Measurements from ENCODE around the gene KLHL29. TPM values are rescaled to one million over a fixed set of nuclear protein-coding genes. Genes with fewer than 3 reads are reported as not detected.

KLHL29 gene
- total and polyA plus RNA-seq, 7 experiments from 2014 or later: 0.59 to 6.5 (median 5.6) TPM

- H3K4me1 ChIP-seq (ENCODE audit: control insufficient read depth in 2 of 2, insufficient read depth in 2 of 2, low read length in 2 of 2): no peaks in the 10 kb centered on the region
- ChIA-PET POLR2A (no interaction called here), CTCF (no interaction called here)
- DNase-seq (no peak), ATAC-seq (no peak)
- H3K27me3 ChIP-seq (ENCODE audit: control insufficient read depth in 2 of 2, insufficient read depth in 2 of 2, low read length in 2 of 2): no peaks in the 10 kb centered on the region
- Mint-ChIP-seq H3K4me1 (peaks cover 0 to 4% (median 0%) of the 10 kb centered on the region in 7 donors), H3K9me3 (peaks cover 0 to 17% (median 6%) of the 10 kb centered on the region in 11 donors), H3K27ac (no peak overlapping the region), H3K27me3 (no peaks in the 10 kb centered on the region), H3K36me3 (peaks cover 0 to 16% (median 10%) of the 10 kb centered on the region in 5 donors), H3K4me3 (no peak overlapping the region)
- H3K27ac ChIP-seq (ENCODE audit: low read depth, low read length): no peak overlapping the region
- intact Hi-C loops (cut with micrococcal nuclease): no loop called here
- no peak overlapping the region for H3K4me3 ChIP-seq (ENCODE audit: low read length)
- no peaks in the 10 kb centered on the region for H3K36me3 ChIP-seq (ENCODE audit: control insufficient read depth in 2 of 3, insufficient read depth in 3 of 3, low read length in 3 of 3)
- no peaks in the 10 kb centered on the region for H3K9me3 ChIP-seq (ENCODE audit: control insufficient read depth in 2 of 3, low read length in 3 of 3)
These were observed 289.1 kb downstream of the KLHL29 start for GRCh38 chr2:23673830-23674679.

GRCh38 chr2:23675506-23675905, 290.5 kb downstream of the KLHL29 start:
- no peak for ATAC-seq
- Mint-ChIP-seq H3K9me3 (peaks cover 0 to 17% (median 7%) of the 10 kb centered on the region in 11 donors), H3K4me3 (no peak overlapping the region), H3K27ac (no peak overlapping the region), H3K36me3 (peaks cover 0 to 16% (median 10%) of the 10 kb centered on the region in 5 donors), H3K4me1 (peaks cover 0 to 4% (median 0%) of the 10 kb centered on the region in 7 donors), H3K27me3 (no peaks in the 10 kb centered on the region)
- intact Hi-C loops (cut with micrococcal nuclease): no loop called here
- Histone ChIP-seq H3K27me3 (ENCODE audit: control insufficient read depth in 2 of 2, insufficient read depth in 2 of 2, low read length in 2 of 2) (no peaks in the 10 kb centered on the region), H3K4me3 (ENCODE audit: low read length) (no peak overlapping the region), H3K4me1 (ENCODE audit: control insufficient read depth in 2 of 2, insufficient read depth in 2 of 2, low read length in 2 of 2) (no peaks in the 10 kb centered on the region), H3K36me3 (ENCODE audit: control insufficient read depth in 2 of 3, insufficient read depth in 3 of 3, low read length in 3 of 3) (no peaks in the 10 kb centered on the region), H3K27ac (ENCODE audit: low read depth, low read length) (no peak overlapping the region), H3K9me3 (ENCODE audit: control insufficient read depth in 2 of 3, low read length in 3 of 3) (no peaks in the 10 kb centered on the region)
- ChIA-PET POLR2A (no interaction called here), CTCF (no interaction called here)
- no peak for DNase-seq

- Histone ChIP-seq H3K4me3 (ENCODE audit: low read length) (no peak overlapping the region), H3K4me1 (ENCODE audit: control insufficient read depth in 2 of 2, insufficient read depth in 2 of 2, low read length in 2 of 2) (no peaks in the 10 kb centered on the region), H3K27me3 (ENCODE audit: control insufficient read depth in 2 of 2, insufficient read depth in 2 of 2, low read length in 2 of 2) (no peaks in the 10 kb centered on the region), H3K9me3 (ENCODE audit: control insufficient read depth in 2 of 3, low read length in 3 of 3) (no peaks in the 10 kb centered on the region), H3K27ac (ENCODE audit: low read depth, low read length) (no peak overlapping the region), H3K36me3 (ENCODE audit: control insufficient read depth in 2 of 3, insufficient read depth in 3 of 3, low read length in 3 of 3) (no peaks in the 10 kb centered on the region)
- Mint-ChIP-seq H3K27me3 (no peaks in the 10 kb centered on the region), H3K27ac (no peak overlapping the region), H3K36me3 (peaks cover 0 to 16% (median 10%) of the 10 kb centered on the region in 5 donors), H3K4me1 (peaks cover 0 to 5% (median 0%) of the 10 kb centered on the region in 7 donors), H3K9me3 (peaks cover 0 to 17% (median 8%) of the 10 kb centered on the region in 11 donors), H3K4me3 (no peak overlapping the region)
- no peak for ATAC-seq
- ChIA-PET POLR2A (no interaction called here), CTCF (no interaction called here)
- no peak for DNase-seq
- intact Hi-C loops (cut with micrococcal nuclease): no loop called here
These were observed 292.9 kb downstream of the KLHL29 start for GRCh38 chr2:23677836-23678235.

GRCh38 chr2:23679044-23679443, 294.1 kb downstream of the KLHL29 start:
- intact Hi-C loops (cut with micrococcal nuclease): no loop called here
- Mint-ChIP-seq H3K4me1 (peaks cover 0 to 5% (median 3%) of the 10 kb centered on the region in 7 donors), H3K27me3 (no peaks in the 10 kb centered on the region), H3K4me3 (no peak overlapping the region), H3K9me3 (peaks cover 0 to 17% (median 8%) of the 10 kb centered on the region in 11 donors), H3K27ac (no peak overlapping the region), H3K36me3 (peaks cover 0 to 11% (median 10%) of the 10 kb centered on the region in 5 donors)
- H3K27me3 ChIP-seq (ENCODE audit: control insufficient read depth in 2 of 2, insufficient read depth in 2 of 2, low read length in 2 of 2): no peaks in the 10 kb centered on the region
- H3K27ac ChIP-seq (ENCODE audit: low read depth, low read length): no peak overlapping the region
- no peaks in the 10 kb centered on the region for H3K9me3 ChIP-seq (ENCODE audit: control insufficient read depth in 2 of 3, low read length in 3 of 3)
- DNase-seq (no peak), ATAC-seq (no peak)
- no peak overlapping the region for H3K4me3 ChIP-seq (ENCODE audit: low read length)
- H3K4me1 ChIP-seq (ENCODE audit: control insufficient read depth in 2 of 2, insufficient read depth in 2 of 2, low read length in 2 of 2): no peaks in the 10 kb centered on the region
- POLR2A ChIA-PET: no interaction called here
- CTCF ChIA-PET: no interaction called here
- no peaks in the 10 kb centered on the region for H3K36me3 ChIP-seq (ENCODE audit: control insufficient read depth in 2 of 3, insufficient read depth in 3 of 3, low read length in 3 of 3)

- Mint-ChIP-seq H3K27me3 (no peaks in the 10 kb centered on the region), H3K4me3 (no peak overlapping the region), H3K9me3 (peaks cover 0 to 17% (median 6%) of the 10 kb centered on the region in 11 donors), H3K4me1 (peaks cover 0 to 10% (median 4%) of the 10 kb centered on the region in 7 donors), H3K36me3 (peaks cover 0 to 15% (median 10%) of the 10 kb centered on the region in 5 donors), H3K27ac (no peak overlapping the region)
- Histone ChIP-seq H3K9me3 (ENCODE audit: control insufficient read depth in 2 of 3, low read length in 3 of 3) (no peaks in the 10 kb centered on the region), H3K27ac (ENCODE audit: low read depth, low read length) (no peak overlapping the region), H3K4me1 (ENCODE audit: control insufficient read depth in 2 of 2, insufficient read depth in 2 of 2, low read length in 2 of 2) (no peaks in the 10 kb centered on the region), H3K4me3 (ENCODE audit: low read length) (no peak overlapping the region), H3K27me3 (ENCODE audit: control insufficient read depth in 2 of 2, insufficient read depth in 2 of 2, low read length in 2 of 2) (no peaks in the 10 kb centered on the region), H3K36me3 (ENCODE audit: control insufficient read depth in 2 of 3, insufficient read depth in 3 of 3, low read length in 3 of 3) (no peaks in the 10 kb centered on the region)
- no peak for ATAC-seq
- ChIA-PET POLR2A (no interaction called here), CTCF (no interaction called here)
- DNase-seq: no peak
- intact Hi-C loops (cut with micrococcal nuclease): no loop called here
These were observed 296.0 kb downstream of the KLHL29 start for GRCh38 chr2:23680951-23681350.

- no peaks in the 10 kb centered on the region for H3K36me3 ChIP-seq (ENCODE audit: control insufficient read depth in 2 of 3, insufficient read depth in 3 of 3, low read length in 3 of 3)
- no peaks in the 10 kb centered on the region for H3K9me3 ChIP-seq (ENCODE audit: control insufficient read depth in 2 of 3, low read length in 3 of 3)
- no peak overlapping the region for H3K27ac ChIP-seq (ENCODE audit: low read depth, low read length)
- Mint-ChIP-seq H3K27ac (no peak overlapping the region), H3K27me3 (no peaks in the 10 kb centered on the region), H3K4me1 (peaks cover 0 to 10% (median 4%) of the 10 kb centered on the region in 7 donors), H3K9me3 (peaks cover 0 to 14% (median 6%) of the 10 kb centered on the region in 11 donors), H3K4me3 (no peak overlapping the region), H3K36me3 (peaks cover 0 to 15% (median 8%) of the 10 kb centered on the region in 5 donors)
- ChIA-PET CTCF (no interaction called here), POLR2A (no interaction called here)
- DNase-seq (no peak), ATAC-seq (peak; percentile 19)
- no peaks in the 10 kb centered on the region for H3K27me3 ChIP-seq (ENCODE audit: control insufficient read depth in 2 of 2, insufficient read depth in 2 of 2, low read length in 2 of 2)
- intact Hi-C loops (cut with micrococcal nuclease): no loop called here
- H3K4me1 ChIP-seq (ENCODE audit: control insufficient read depth in 2 of 2, insufficient read depth in 2 of 2, low read length in 2 of 2): no peaks in the 10 kb centered on the region
- H3K4me3 ChIP-seq (ENCODE audit: low read length): no peak overlapping the region
These were observed 296.6 kb downstream of the KLHL29 start for GRCh38 chr2:23681356-23682140.

Data from naive thymus-derived CD4-positive, alpha-beta T cell (primary cell).